HG02610 (cell line): ENCODE results near the gene SHB.

Experiments used
- ATAC-seq: cut with Tn5 transposase; IDR thresholded peaks from one replicate; pipeline ENCODE4 v1.9.1; 2021; ENCODE audit warnings: mild to moderate bottlenecking, moderate library complexity; ENCODE audit not compliant: unreplicated experiment

Gene SHB

DNA sequence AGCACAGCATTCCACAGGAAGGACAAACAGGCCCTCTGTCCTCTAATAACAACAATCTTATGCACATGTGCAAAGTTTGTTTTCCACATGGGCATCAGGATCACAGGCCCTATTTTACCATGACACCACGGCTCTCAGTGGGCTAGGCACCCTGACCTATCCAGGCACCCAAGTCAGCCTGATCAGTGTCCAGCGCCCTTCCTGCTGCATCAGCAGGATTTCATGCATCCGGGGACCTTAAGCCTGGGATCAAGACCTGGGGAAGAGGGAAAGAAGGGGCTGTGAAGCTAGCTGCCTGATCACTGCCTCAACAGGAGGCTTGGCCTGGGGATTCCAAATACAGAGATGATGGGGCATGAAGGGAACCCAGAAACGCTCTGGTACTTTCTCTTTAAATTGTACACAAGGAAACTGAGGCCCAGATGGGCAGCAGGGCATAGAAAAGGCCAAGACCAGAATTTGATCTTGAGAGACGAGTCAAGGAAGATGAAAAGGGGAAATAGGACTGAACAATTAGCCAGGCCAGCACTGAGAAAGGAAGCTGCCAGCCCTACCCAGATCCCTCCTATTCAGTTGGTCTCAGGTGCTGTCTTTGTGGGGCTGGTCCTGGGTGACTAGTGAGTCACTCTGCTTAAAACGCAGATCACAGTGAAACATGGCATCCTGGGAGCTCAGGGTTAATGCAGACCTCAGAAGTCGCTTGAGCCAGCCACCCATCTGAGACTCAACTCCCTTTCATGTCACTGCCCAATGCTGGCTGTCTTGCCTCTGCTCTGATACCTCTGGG is 57.9 kb downstream of the SHB start:
- no peak for ATAC-seq

DNA sequence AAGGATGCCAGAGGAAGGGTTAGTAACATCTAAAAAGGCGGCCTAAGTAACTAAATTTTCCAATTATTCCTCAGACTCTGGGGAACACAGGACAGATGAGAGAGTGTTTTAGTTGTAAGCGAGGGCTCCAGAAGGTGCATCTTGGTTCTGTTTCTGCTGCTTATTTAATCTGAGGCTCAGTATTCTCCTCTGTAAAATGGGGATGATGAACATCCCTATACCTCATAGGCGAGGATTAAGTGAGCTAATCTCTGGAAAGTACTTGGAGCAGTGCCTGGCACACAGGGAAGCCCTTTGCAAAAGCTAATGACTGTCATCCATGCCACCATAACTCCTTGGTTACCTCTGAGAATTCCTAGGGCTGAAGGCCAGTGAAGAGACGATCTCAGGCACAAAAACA is 59.0 kb downstream of the SHB start:
- ATAC-seq, result no peak

- ATAC-seq, result no peak
Measured at GRCh38 chr9:38009035-38009501, 60.0 kb downstream of the SHB start.

- peak; percentile 81 for ATAC-seq
Measured at GRCh38 chr9:38008168-38009034, 60.6 kb downstream of the SHB start.

- no peak for ATAC-seq
Measured at GRCh38 chr9:38007016-38007415, 62.0 kb downstream of the SHB start.

DNA sequence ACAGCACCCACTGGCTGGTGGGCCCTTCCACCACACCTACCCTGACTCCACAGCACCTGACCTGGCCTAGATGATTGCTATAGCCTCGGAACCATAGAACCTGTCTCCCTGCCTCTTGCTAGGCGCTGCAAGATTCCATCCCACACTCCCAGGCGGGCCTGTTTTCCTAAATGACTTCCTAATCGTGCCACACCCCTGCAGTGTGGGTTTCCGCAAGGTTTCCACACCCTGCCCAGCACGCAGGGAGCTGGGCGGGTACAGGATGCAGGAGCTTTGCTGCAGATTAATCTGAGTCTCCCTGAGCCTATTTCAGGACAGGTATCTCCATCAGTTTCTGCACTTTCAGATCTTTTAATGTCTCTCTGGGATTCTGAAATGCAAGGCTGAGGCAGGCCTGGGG is 62.9 kb downstream of the SHB start:
- no peak for ATAC-seq

GRCh38 chr9:38004809-38005560 is 64.0 kb downstream of the SHB start:
- ATAC-seq, result no peak

GRCh38 chr9:38003946-38004808 is 64.8 kb downstream of the SHB start:
- no peak for ATAC-seq

DNA sequence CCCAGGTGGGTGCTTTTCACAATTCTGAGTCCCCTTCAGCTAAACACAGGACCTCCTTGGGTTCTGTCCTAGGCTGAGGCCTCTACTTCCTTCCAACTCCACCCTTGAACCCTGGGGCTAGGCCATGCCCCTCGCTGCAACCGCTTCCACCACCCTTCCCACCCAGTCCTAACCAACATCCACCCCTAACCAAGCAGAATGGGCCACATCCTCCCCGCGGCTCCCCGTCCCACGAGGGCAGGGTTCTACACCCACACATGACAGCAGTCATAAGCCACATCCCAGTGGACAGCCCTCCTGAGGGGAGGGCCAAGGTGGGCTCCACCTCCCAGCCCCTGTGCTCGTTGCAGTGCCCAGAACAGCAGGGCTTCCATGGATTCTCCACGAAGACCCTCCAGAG is 65.8 kb downstream of the SHB start:
- no peak for ATAC-seq

GRCh38 chr9:38001430-38001829 is 67.6 kb downstream of the SHB start:
- ATAC-seq, result no peak

GRCh38 chr9:38000735-38001134 is 68.3 kb downstream of the SHB start:
- ATAC-seq, result peak; percentile 49

DNA sequence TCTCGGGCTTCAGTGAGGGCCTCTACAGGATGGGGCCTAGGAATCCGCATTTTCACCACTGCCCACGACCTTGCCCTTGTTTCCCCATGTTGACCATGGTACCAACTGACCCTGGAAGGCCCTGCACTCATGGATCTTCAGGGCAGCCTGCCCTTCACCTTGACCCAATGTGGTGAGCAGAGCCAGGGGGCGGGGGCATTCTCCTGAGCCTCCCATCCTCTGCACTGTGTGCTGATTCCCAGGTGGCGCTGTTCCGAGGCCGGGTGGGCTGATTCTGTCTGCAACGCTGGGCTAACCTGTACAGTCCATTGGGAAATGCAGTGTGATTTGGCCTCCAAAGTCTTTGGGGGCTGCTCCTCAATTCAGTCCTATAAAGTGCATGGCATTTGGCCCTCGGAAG is 68.7 kb downstream of the SHB start:
- no peak for ATAC-seq

- ATAC-seq, result no peak
Measured at GRCh38 chr9:37999588-38000189, 69.3 kb downstream of the SHB start.

GRCh38 chr9:37998881-37999587 is 70.0 kb downstream of the SHB start:
- ATAC-seq, result no peak

GRCh38 chr9:37997636-37998374 is 71.2 kb downstream of the SHB start:
- no peak for ATAC-seq

DNA sequence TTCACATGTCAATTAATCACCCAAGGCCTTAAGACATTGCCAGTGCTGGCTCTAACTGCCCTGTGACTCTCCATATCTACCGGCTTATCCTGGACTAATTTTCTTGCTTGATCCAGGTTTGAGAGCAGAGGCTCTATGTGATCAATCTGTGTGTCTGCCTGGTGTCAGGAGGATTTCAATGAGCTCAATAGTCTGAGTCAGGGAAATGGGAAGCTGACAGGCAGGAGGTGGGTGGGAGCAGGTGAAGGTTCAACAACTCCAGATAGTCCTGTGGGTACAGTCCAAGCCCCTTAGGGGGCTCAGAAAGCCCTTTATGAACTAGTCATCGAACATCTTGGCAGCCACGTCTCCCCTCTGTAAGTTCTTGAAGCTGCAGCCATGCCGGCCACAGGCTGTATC is 72.2 kb downstream of the SHB start:
- no peak for ATAC-seq

GRCh38 chr9:37995961-37996818 is 72.8 kb downstream of the SHB start:
- no peak for ATAC-seq

GRCh38 chr9:37995348-37995737 is 73.7 kb downstream of the SHB start:
- ATAC-seq, result no peak
